ENCODE measurements around the gene FGD5.

DNA sequence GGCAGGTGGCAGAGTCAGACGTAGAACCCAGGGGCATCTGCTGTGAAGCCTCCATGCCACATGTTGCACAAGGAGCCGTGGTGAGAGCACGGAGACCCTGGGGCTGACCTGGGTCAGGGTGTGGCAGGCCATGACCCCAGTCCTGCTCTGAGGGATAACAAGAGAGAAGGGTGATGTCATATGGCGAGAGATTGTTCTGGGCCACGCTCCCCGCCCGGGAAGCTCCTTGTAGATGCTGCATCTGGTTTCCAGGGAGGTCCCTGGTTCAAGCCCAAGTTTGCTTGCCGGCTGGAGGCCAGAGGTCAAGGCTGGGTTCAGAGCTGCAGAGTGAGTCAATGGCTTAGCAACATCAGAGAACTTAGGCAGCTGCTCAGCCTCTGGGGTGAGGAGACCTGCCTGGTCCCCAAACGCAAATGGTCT, 17.3 kb downstream of the FGD5 start:
- TF ChIP-seq, protein P1, sequence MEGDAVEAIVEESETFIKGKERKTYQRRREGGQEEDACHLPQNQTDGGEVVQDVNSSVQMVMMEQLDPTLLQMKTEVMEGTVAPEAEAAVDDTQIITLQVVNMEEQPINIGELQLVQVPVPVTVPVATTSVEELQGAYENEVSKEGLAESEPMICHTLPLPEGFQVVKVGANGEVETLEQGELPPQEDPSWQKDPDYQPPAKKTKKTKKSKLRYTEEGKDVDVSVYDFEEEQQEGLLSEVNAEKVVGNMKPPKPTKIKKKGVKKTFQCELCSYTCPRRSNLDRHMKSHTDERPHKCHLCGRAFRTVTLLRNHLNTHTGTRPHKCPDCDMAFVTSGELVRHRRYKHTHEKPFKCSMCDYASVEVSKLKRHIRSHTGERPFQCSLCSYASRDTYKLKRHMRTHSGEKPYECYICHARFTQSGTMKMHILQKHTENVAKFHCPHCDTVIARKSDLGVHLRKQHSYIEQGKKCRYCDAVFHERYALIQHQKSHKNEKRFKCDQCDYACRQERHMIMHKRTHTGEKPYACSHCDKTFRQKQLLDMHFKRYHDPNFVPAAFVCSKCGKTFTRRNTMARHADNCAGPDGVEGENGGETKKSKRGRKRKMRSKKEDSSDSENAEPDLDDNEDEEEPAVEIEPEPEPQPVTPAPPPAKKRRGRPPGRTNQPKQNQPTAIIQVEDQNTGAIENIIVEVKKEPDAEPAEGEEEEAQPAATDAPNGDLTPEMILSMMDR (IDR thresholded peaks at IDR 0.05): no peak
- TF ChIP-seq EZH2phosphoT487 (IDR thresholded peaks at IDR 0.05): no peak

Data from neural progenitor cell (in vitro differentiated cells).